Fibroblast of lung (primary cell): Measurements from ENCODE around the gene TMPRSS9. TPM values are rescaled to one million over a fixed set of nuclear protein-coding genes. Genes with fewer than 3 reads are reported as not detected.

Experiments used
- DNase-seq, 2 donors: peaks; one replicate each; pipeline versions ENCODE4 v3.0.0 to v3.0.0-alpha.2; 2010; ENCODE audit warnings: low read depth in 2 of 2
- H2AFZ ChIP-seq: 2 replicates; pipeline ENCODE4 v1.5.1; 2012; ENCODE audit warnings: low read length, control low read depth, inconsistent platforms
- H3K27ac ChIP-seq: 2 replicates; pipeline ENCODE4 v1.5.1; 2011; ENCODE audit warnings: low read length, control low read depth; ENCODE audit not compliant: insufficient read depth
- H3K27me3 ChIP-seq: 2 replicates; pipeline ENCODE4 v1.5.1; 2011; ENCODE audit warnings: mild to moderate bottlenecking, low read length; ENCODE audit not compliant: control insufficient read depth, insufficient read depth
- H3K36me3 ChIP-seq: 2 replicates; pipeline ENCODE4 v1.5.1; 2011; ENCODE audit warnings: low read length; ENCODE audit not compliant: control insufficient read depth, insufficient read depth
- H3K4me1 ChIP-seq: 2 replicates; pipeline ENCODE4 v1.5.1; 2011; ENCODE audit warnings: low read length; ENCODE audit not compliant: control insufficient read depth, insufficient read depth; ENCODE audit errors: extremely low read depth
- H3K4me2 ChIP-seq: 2 replicates; pipeline ENCODE4 v1.5.1; 2011; ENCODE audit warnings: low read length, control low read depth; ENCODE audit not compliant: insufficient read depth; ENCODE audit errors: extremely low read depth
- H3K4me3 ChIP-seq, 4 experiments: fragments of 200-600 bp in 1 of 4; sonication (generic) in 1 of 4; replicated peaks in 1 of 4; 2 replicates each; pipeline ENCODE4 v1.5.1; 2011 to 2016; ENCODE audit warnings: low read length in 4 of 4, low read depth in 3 of 4, mild to moderate bottlenecking in 3 of 4, control low read depth in 2 of 4, inconsistent platforms in 1 of 4, mixed read lengths in 1 of 4; ENCODE audit not compliant: insufficient read depth in 1 of 4; ENCODE audit errors: control extremely low read depth in 1 of 4
- H3K79me2 ChIP-seq: 2 replicates; pipeline ENCODE4 v1.5.1; 2012; ENCODE audit warnings: mild to moderate bottlenecking, low read length, inconsistent platforms; ENCODE audit not compliant: control insufficient read depth, insufficient read depth
- H3K9ac ChIP-seq: 2 replicates; pipeline ENCODE4 v1.5.1; 2011; ENCODE audit warnings: mild to moderate bottlenecking, low read length, control low read depth; ENCODE audit not compliant: insufficient read depth
- H3K9me3 ChIP-seq: 2 replicates; pipeline ENCODE4 v1.5.1; 2012; ENCODE audit warnings: low read depth, low read length; ENCODE audit not compliant: control insufficient read depth, insufficient read depth
- H4K20me1 ChIP-seq: 2 replicates; pipeline ENCODE4 v1.5.1; 2011; ENCODE audit warnings: low read length; ENCODE audit not compliant: control insufficient read depth, insufficient read depth; ENCODE audit errors: extremely low read depth
- CTCF ChIP-seq, 2 donors: IDR thresholded peaks in 1 of 2; conservative IDR thresholded peaks in 1 of 2; 1 replicate in 1 of 2; 2 replicates in 1 of 2; pipeline ENCODE4 v1.5.1; 2011 to 2012; ENCODE audit warnings: low read length in 2 of 2, control low read depth in 1 of 2, inconsistent platforms in 1 of 2, low read depth in 1 of 2, mild to moderate bottlenecking in 1 of 2
- EZH2 ChIP-seq: IDR thresholded peaks from 2 replicates; pipeline ENCODE4 v1.5.1; 2012; ENCODE audit warnings: low read length, control low read depth, mild to moderate bottlenecking; ENCODE audit errors: missing control alignments
- polyA plus RNA-seq, 2 donors: library from polyadenylated mRNA; depleted of rRNA in 1 of 2; stranded (reverse) in 1 of 2; unstranded in 1 of 2; fragments of >200 nt; gene quantifications; 2 replicates each; pipeline ENCODE4 v1.2.1, GENCODE V29; 2011 to 2012; ENCODE audit warnings: missing spikeins in 1 of 2
- total RNA-seq: library from RNA; depleted of rRNA; stranded (reverse); fragments of >200 nt; gene quantifications from 2 replicates; pipeline ENCODE4 v1.2.1, GENCODE V29; 2014

TMPRSS9 gene
- total and polyA plus RNA-seq, 2 donors (not counting 1 experiment from before 2014, with no cell fraction given): not detected

GRCh38 chr19:2434721-2435265 lies 74.7 kb downstream of the TMPRSS9 start:
- H3K4me1 ChIP-seq: no peaks in the 10 kb centered on the region
- no peaks in the 10 kb centered on the region for H3K9me3 ChIP-seq
- no peak overlapping the region for H3K4me2 ChIP-seq
- peaks cover 4% of the 10 kb centered on the region for H3K79me2 ChIP-seq
- H4K20me1 ChIP-seq: no peaks in the 10 kb centered on the region
- H3K27me3 ChIP-seq: no peaks in the 10 kb centered on the region
- H3K27ac ChIP-seq: no peak overlapping the region
- no peak for DNase-seq
- no peak for TF ChIP-seq CTCF (conservative IDR thresholded peaks at IDR 0.05 in 1 of 2, IDR thresholded peaks at IDR 0.05 in 1 of 2; ENCODE audit: low read depth in 1 of 2, low read length in 2 of 2)
- no peak for TF ChIP-seq EZH2
- no peak overlapping the region for H3K9ac ChIP-seq
- H2AFZ ChIP-seq: no peak overlapping the region
- no peak overlapping the region for H3K4me3 ChIP-seq
- peaks cover 38% of the 10 kb centered on the region for H3K36me3 ChIP-seq

- Histone ChIP-seq H3K79me2 (peaks cover 15% of the 10 kb centered on the region), H2AFZ (no peak overlapping the region), H3K27me3 (no peaks in the 10 kb centered on the region), H3K4me3 (no peak overlapping the region), H3K4me1 (no peaks in the 10 kb centered on the region), H3K4me2 (no peak overlapping the region), H3K9me3 (no peaks in the 10 kb centered on the region), H3K9ac (no peak overlapping the region), H3K36me3 (peaks cover 34% of the 10 kb centered on the region), H4K20me1 (no peaks in the 10 kb centered on the region), H3K27ac (no peak overlapping the region)
- TF ChIP-seq EZH2 (no peak), CTCF (conservative IDR thresholded peaks at IDR 0.05 in 1 of 2, IDR thresholded peaks at IDR 0.05 in 1 of 2; ENCODE audit: low read depth in 1 of 2, low read length in 2 of 2) (no peak)
- DNase-seq: no peak
Measured at GRCh38 chr19:2436384-2436783, 76.3 kb downstream of the TMPRSS9 start.

GRCh38 chr19:2436926-2437325 lies 76.9 kb downstream of the TMPRSS9 start:
- TF ChIP-seq EZH2 (no peak), CTCF (conservative IDR thresholded peaks at IDR 0.05 in 1 of 2, IDR thresholded peaks at IDR 0.05 in 1 of 2; ENCODE audit: low read depth in 1 of 2, low read length in 2 of 2) (no peak)
- DNase-seq: no peak
- no peaks in the 10 kb centered on the region for H4K20me1 ChIP-seq
- H3K4me1 ChIP-seq: no peaks in the 10 kb centered on the region
- H3K27ac ChIP-seq: no peak overlapping the region
- peaks cover 20% of the 10 kb centered on the region for H3K79me2 ChIP-seq
- no peaks in the 10 kb centered on the region for H3K27me3 ChIP-seq
- H3K36me3 ChIP-seq: peaks cover 32% of the 10 kb centered on the region
- H3K9me3 ChIP-seq: no peaks in the 10 kb centered on the region
- no peak overlapping the region for H2AFZ ChIP-seq
- H3K9ac ChIP-seq: no peak overlapping the region
- H3K4me2 ChIP-seq: no peak overlapping the region
- no peak overlapping the region for H3K4me3 ChIP-seq
